Ascending aorta (tissue), 2 donors: ENCODE results near the gene KDM5D. TPM values are rescaled to one million over a fixed set of nuclear protein-coding genes. Genes with fewer than 3 reads are reported as not detected.

Experiments used
- DNase-seq, 2 donors: peaks; one replicate each; pipeline ENCODE4 v3.0.0-alpha.2; 2019; ENCODE audit warnings: low spot score in 2 of 2
- H3K27ac ChIP-seq, 2 donors: fragments of 200-600 bp; sonication (generic); one replicate each; pipeline ENCODE4 v1.5.1; 2016 to 2017; ENCODE audit warnings: mild to moderate bottlenecking in 1 of 2
- H3K27me3 ChIP-seq: fragments of 200-600 bp; sonication (generic); one replicate; pipeline ENCODE4 v1.5.1; 2017
- H3K36me3 ChIP-seq, 2 donors: fragments of 200-600 bp; sonication (generic); one replicate each; pipeline ENCODE4 v1.5.1; 2016
- H3K4me1 ChIP-seq, 2 donors: fragments of 200-600 bp; sonication (generic); one replicate each; pipeline ENCODE4 v1.5.1; 2016 to 2017; ENCODE audit warnings: mild to moderate bottlenecking in 1 of 2
- H3K4me3 ChIP-seq, 2 donors: fragments of 200-600 bp; sonication (generic); one replicate each; pipeline ENCODE4 v1.5.1; 2016 to 2017; ENCODE audit warnings: mild to moderate bottlenecking in 1 of 2
- H3K9me3 ChIP-seq, 2 donors: fragments of 200-600 bp; sonication (generic); one replicate each; pipeline ENCODE4 v1.5.1; 2016
- intact Hi-C: fragments of 100-400 bp; cut with DNase I; formaldehyde crosslinking; loops from one replicate; pipeline ENCODE4 v1.15.1; 2023
- total RNA-seq: library from RNA; depleted of rRNA; stranded (reverse); fragments of >200 nt; gene quantifications from one replicate; pipeline ENCODE4 v1.1.0, GENCODE V29; 2016
- TF ChIP-seq, protein P1 (sequence below), 3 experiments: fragments of 200-600 bp in 2 of 3; fragments of 450-650 bp in 1 of 3; sonication (generic) in 2 of 3; IDR thresholded peaks; one replicate each; pipeline ENCODE4 v1.5.1; 2016 to 2019; ENCODE audit warnings: antibody characterized with exemption in 3 of 3, mild to moderate bottlenecking in 1 of 3, moderate library complexity in 1 of 3

The KDM5D gene
- total RNA-seq, 1 donor from 2014 or later = not detected

- no peak for DNase-seq
- H3K4me1 ChIP-seq = no peaks in the 10 kb centered on the region
- no peak overlapping the region for H3K27ac ChIP-seq
- intact Hi-C loops = no loop called here
- H3K36me3 ChIP-seq = no peaks in the 10 kb centered on the region
- TF ChIP-seq, protein P1, sequence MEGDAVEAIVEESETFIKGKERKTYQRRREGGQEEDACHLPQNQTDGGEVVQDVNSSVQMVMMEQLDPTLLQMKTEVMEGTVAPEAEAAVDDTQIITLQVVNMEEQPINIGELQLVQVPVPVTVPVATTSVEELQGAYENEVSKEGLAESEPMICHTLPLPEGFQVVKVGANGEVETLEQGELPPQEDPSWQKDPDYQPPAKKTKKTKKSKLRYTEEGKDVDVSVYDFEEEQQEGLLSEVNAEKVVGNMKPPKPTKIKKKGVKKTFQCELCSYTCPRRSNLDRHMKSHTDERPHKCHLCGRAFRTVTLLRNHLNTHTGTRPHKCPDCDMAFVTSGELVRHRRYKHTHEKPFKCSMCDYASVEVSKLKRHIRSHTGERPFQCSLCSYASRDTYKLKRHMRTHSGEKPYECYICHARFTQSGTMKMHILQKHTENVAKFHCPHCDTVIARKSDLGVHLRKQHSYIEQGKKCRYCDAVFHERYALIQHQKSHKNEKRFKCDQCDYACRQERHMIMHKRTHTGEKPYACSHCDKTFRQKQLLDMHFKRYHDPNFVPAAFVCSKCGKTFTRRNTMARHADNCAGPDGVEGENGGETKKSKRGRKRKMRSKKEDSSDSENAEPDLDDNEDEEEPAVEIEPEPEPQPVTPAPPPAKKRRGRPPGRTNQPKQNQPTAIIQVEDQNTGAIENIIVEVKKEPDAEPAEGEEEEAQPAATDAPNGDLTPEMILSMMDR (IDR thresholded peaks at IDR 0.05) = no peak
- H3K4me3 ChIP-seq = no peak overlapping the region
- H3K9me3 ChIP-seq = no peaks in the 10 kb centered on the region
- H3K27me3 ChIP-seq = no peaks in the 10 kb centered on the region
Measured at GRCh38 chrY:19717950-19718349, 26.6 kb downstream of the KDM5D start.

GRCh38 chrY:19717146-19717545, 27.4 kb downstream of the KDM5D start:
- H3K36me3 ChIP-seq = no peaks in the 10 kb centered on the region

DNA sequence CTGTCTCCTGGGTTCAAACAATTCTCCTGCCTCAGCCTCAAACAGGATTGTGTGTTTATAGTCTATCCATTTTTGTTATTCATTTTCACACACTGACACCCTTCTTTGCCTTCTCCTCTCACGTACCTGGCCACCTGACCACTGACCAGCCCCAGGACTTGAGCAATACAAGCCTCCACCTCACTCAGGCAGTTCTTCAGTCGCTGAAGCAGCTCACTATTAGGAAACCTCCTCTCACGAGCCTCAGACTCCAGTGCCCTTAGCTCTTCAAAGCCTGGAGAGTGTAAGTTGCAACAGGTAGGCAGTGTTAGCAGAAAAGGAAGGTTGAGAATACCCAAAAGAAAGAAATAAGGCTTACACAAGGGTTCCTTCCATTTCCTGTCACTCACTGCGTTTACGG, 29.3 kb downstream of the KDM5D start:
- no peaks in the 10 kb centered on the region for H3K9me3 ChIP-seq
- intact Hi-C loops = no loop called here
- no peak overlapping the region for H3K4me3 ChIP-seq
- no peaks in the 10 kb centered on the region for H3K4me1 ChIP-seq
- TF ChIP-seq, protein P1 (IDR thresholded peaks at IDR 0.05) = no peak
- no peaks in the 10 kb centered on the region for H3K36me3 ChIP-seq
- H3K27me3 ChIP-seq = no peaks in the 10 kb centered on the region
- no peak for DNase-seq
- H3K27ac ChIP-seq = no peak overlapping the region

More at GRCh38 chrY:19717146-19717545, 27.4 kb downstream of the KDM5D start:
- Histone ChIP-seq H3K4me3 (no peak overlapping the region), H3K27me3 (no peaks in the 10 kb centered on the region), H3K27ac (no peak overlapping the region), H3K9me3 (no peaks in the 10 kb centered on the region), H3K4me1 (no peaks in the 10 kb centered on the region)
- no peak for DNase-seq
- TF ChIP-seq, protein P1 (IDR thresholded peaks at IDR 0.05) = no peak
- intact Hi-C loops = no loop called here

DNA sequence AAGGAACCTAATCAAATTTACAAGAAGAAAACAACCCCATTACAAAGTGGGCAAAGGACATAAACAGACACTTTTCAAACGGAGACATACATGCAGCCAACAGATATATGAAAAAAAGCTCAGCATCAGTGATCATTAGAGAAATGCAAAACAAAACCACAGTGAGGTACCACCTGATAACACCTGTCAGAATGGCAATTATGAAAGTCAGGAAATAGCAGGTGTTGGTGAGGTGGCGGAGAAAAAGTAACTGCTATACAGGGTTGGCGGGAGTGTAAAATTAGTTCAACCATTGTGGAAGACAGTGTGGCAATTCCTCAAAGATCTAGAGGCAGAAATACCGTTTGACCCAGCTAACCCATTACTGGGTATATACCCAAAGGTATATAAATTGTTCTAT, 31.1 kb downstream of the KDM5D start:
- TF ChIP-seq, protein P1 (IDR thresholded peaks at IDR 0.05) = no peak
- Histone ChIP-seq H3K4me1 (no peaks in the 10 kb centered on the region), H3K27ac (no peak overlapping the region), H3K9me3 (no peaks in the 10 kb centered on the region), H3K36me3 (no peaks in the 10 kb centered on the region), H3K27me3 (no peaks in the 10 kb centered on the region), H3K4me3 (no peak overlapping the region)
- intact Hi-C loops = no loop called here
- DNase-seq = no peak

DNA sequence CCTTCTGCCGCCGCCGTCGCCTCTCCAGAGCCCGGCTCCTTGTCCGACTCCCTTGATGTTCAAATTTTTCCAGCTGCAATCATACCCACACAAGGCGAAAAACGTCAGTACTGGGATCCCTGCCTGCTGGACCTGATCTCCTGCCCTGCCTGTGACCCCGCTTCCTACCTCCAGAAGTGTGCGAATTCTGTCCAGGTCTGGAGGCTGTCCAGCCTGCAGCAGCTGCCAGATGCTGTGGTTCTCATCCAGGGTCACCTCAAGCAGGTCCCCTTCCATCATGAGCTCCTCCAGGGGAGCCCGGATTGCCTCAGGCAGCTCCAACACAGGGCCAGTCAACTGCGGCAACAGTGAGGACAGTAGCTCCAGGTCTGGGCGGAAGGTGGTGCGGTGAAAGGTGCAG, 38.3 kb downstream of the KDM5D start:
- no peak overlapping the region for H3K27ac ChIP-seq
- no peaks in the 10 kb centered on the region for H3K9me3 ChIP-seq
- TF ChIP-seq, protein P1 (IDR thresholded peaks at IDR 0.05) = no peak
- intact Hi-C loops = no loop called here
- no peaks in the 10 kb centered on the region for H3K27me3 ChIP-seq
- H3K4me1 ChIP-seq = no peaks in the 10 kb centered on the region
- H3K4me3 ChIP-seq = no peak overlapping the region
- no peaks in the 10 kb centered on the region for H3K36me3 ChIP-seq
- DNase-seq = no peak

GRCh38 chrY:19698495-19698894, 46.0 kb downstream of the KDM5D start:
- Histone ChIP-seq H3K4me3 (no peak overlapping the region), H3K36me3 (no peaks in the 10 kb centered on the region), H3K27me3 (no peaks in the 10 kb centered on the region), H3K9me3 (no peaks in the 10 kb centered on the region), H3K4me1 (no peaks in the 10 kb centered on the region), H3K27ac (no peak overlapping the region)
- TF ChIP-seq, protein P1 (IDR thresholded peaks at IDR 0.05) = no peak
- no peak for DNase-seq
- intact Hi-C loops = no loop called here
